ENCODE measurements around the gene DYDC1. TPM values are rescaled to one million over a fixed set of nuclear protein-coding genes. Genes with fewer than 3 reads are reported as not detected.

Gene DYDC1
- total RNA-seq, 1 donor from 2014 or later, result not detected

Other genes with a start within 250 kb of the DYDC1 start
- gene PLAC9, start 224.0 kb downstream of the DYDC1 start, total RNA-seq, result 0.43 TPM in 1 of 2 replicates, not detected in the other
- 219 and 266 TPM in 2 replicates for gene ANXA11, start 151.2 kb downstream of the DYDC1 start, total RNA-seq
- 0.11 TPM in 1 of 2 replicates, not detected in the other for gene MAT1A, start 67.1 kb downstream of the DYDC1 start, total RNA-seq
- not detected in 2 replicates for gene DYDC2, start within 50 bp of the DYDC1 start, total RNA-seq
- 0.11 and 0.31 TPM in 2 replicates for gene PRXL2A, start 51.8 kb upstream of the DYDC1 start, total RNA-seq
- gene TSPAN14, start 97.6 kb upstream of the DYDC1 start, total RNA-seq, result 54.6 and 79.8 TPM in 2 replicates
- gene SH2D4B, start 181.1 kb upstream of the DYDC1 start, total RNA-seq, result not detected in 2 replicates

Measured in myocyte (in vitro differentiated cells).